ENCODE measurements around the gene PCYT2. TPM values are rescaled to one million over a fixed set of nuclear protein-coding genes. Genes with fewer than 3 reads are reported as not detected.

Gene PCYT2
- total RNA-seq, 6 experiments from 2014 or later, result 63.5 to 103 (median 89.3) TPM

DNA sequence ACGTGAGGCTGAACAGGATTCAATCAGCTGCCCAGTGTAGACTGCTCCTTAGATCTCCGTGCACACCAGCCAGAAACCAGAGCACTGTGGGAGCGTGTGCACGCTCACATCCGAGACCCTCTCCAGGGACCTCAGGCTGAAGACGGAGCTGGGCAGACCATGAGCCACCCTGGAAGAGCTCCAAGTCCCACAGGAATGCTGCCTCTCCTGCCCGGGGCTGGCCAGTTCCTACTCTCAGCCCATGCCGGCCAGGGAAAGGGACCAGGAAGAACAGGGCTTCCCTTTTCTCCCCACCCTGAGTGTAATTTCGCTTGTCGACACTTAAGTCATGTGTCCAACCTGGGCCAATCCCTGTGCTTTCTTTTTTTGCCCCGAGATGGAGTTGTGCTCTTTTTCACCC, 26.7 kb downstream of the PCYT2 start:
- Histone ChIP-seq H3K4me3 (no peak overlapping the region), H3K36me3 (peaks cover 4 to 43% (median 10%) of the 10 kb centered on the region in 4 donors), H3K27me3 (no peaks in the 10 kb centered on the region), H3K4me1 (no peaks in the 10 kb centered on the region), H3K9me3 (no peaks in the 10 kb centered on the region), H3K27ac (no peak overlapping the region)
- WGBS (ENCODE audit: insufficient coverage, low coverage, low lambda C conversion rate, missing lambda C conversion rate), result 65% methylated on average over 5 of the region's 11 CpGs
- TF ChIP-seq, protein P1, sequence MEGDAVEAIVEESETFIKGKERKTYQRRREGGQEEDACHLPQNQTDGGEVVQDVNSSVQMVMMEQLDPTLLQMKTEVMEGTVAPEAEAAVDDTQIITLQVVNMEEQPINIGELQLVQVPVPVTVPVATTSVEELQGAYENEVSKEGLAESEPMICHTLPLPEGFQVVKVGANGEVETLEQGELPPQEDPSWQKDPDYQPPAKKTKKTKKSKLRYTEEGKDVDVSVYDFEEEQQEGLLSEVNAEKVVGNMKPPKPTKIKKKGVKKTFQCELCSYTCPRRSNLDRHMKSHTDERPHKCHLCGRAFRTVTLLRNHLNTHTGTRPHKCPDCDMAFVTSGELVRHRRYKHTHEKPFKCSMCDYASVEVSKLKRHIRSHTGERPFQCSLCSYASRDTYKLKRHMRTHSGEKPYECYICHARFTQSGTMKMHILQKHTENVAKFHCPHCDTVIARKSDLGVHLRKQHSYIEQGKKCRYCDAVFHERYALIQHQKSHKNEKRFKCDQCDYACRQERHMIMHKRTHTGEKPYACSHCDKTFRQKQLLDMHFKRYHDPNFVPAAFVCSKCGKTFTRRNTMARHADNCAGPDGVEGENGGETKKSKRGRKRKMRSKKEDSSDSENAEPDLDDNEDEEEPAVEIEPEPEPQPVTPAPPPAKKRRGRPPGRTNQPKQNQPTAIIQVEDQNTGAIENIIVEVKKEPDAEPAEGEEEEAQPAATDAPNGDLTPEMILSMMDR (IDR thresholded peaks at IDR 0.05), result no peak
- TF ChIP-seq POLR2A (IDR thresholded peaks at IDR 0.05), result no peak
- DNase-seq, result no peak
- ATAC-seq, result peak in 2 of 4 donors; percentile 13 to 15
- intact Hi-C loops (cut with DNase I), result loop anchor here in 1 of 2 donors (10.0 kb wide), 1 partner anchor 130 kb away; no protein-coding TSS in a partner anchor

DNA sequence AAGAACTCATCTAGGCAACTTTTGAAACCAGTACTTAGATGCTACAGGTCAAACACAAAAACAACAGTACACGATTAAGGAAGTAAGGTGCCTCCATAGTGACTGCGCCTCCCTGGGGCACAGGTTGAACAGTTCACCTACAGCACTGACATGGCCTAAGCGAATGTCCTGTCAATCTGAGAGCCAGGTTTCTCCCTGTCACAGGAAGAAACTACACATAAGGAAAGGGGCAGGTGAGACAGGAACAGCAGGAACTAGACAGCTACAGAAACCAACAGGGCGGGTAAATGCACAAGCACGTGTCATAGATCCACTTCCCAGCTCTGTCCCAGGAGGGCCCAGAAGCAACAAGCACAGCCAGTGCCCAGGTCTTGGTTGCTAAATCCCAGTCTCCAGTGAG, 32.1 kb downstream of the PCYT2 start:
- no peaks in the 10 kb centered on the region for H3K9me3 ChIP-seq
- 83% methylated on average over 4 of the region's 5 CpGs for WGBS (ENCODE audit: insufficient coverage, low coverage, low lambda C conversion rate, missing lambda C conversion rate)
- ATAC-seq (no peak), DNase-seq (no peak)
- H3K4me1 ChIP-seq, result no peaks in the 10 kb centered on the region
- TF ChIP-seq POLR2A (IDR thresholded peaks at IDR 0.05), result no peak
- TF ChIP-seq, protein P1 (IDR thresholded peaks at IDR 0.05), result no peak
- no peak overlapping the region for H3K27ac ChIP-seq
- intact Hi-C loops (cut with DNase I), result no loop called here
- peaks cover 0 to 11% (median 0%) of the 10 kb centered on the region in 4 donors for H3K36me3 ChIP-seq
- no peak overlapping the region for H3K4me3 ChIP-seq
- no peaks in the 10 kb centered on the region for H3K27me3 ChIP-seq

DNA sequence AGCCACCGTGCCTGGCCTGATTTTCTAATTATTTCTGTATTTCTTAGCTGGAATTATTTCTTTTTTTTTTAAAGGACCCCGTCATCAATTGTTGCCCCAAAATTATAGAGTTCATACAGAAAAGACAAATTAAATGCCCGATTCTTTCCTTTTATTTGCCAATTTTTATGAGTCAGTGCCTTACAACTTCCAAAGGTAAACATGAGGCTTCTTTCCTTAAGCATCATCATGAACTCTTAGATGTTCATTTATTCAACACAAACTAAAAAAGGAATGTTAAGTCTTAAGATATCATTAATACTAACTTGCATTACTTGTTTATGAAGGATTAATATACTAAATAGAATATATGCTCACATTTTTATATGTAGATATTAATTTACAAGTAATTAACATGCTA, 32.9 kb downstream of the PCYT2 start:
- Histone ChIP-seq H3K36me3 (peaks cover 0 to 11% (median 0%) of the 10 kb centered on the region in 4 donors), H3K4me1 (no peaks in the 10 kb centered on the region), H3K27me3 (no peaks in the 10 kb centered on the region), H3K9me3 (no peaks in the 10 kb centered on the region), H3K27ac (no peak overlapping the region), H3K4me3 (no peak overlapping the region)
- ATAC-seq, result no peak
- no peak for TF ChIP-seq POLR2A (IDR thresholded peaks at IDR 0.05)
- TF ChIP-seq, protein P1 (IDR thresholded peaks at IDR 0.05), result no peak
- intact Hi-C loops (cut with DNase I), result no loop called here
- no peak for DNase-seq
- 87% methylated on average over 3 of the region's 3 CpGs for WGBS (ENCODE audit: insufficient coverage, low coverage, low lambda C conversion rate, missing lambda C conversion rate)

DNA sequence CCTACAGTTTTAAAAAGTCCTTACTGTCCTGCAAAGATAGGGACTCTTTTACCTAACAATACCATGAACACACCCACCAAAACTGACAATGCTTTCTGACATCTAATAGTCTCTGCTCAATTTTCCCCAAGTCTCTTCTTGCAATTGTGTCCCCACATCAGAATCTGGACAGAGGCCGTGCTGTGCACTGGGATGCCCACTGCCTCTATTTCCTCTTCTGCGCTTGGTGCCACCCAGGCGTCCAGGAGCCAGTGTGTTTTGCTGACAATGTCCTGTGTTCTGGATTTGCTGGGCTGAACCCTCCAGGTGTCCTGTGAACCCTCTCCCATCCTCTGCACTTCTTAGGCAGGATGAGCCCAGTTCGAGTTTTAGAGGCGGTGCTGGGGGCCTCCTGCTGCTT, 33.6 kb downstream of the PCYT2 start:
- intact Hi-C loops (cut with DNase I), result no loop called here
- no peak overlapping the region for H3K27ac ChIP-seq
- H3K4me3 ChIP-seq, result no peak overlapping the region
- no peaks in the 10 kb centered on the region for H3K27me3 ChIP-seq
- 86% methylated on average over 3 of the region's 5 CpGs for WGBS (ENCODE audit: insufficient coverage, low coverage, low lambda C conversion rate, missing lambda C conversion rate)
- H3K9me3 ChIP-seq, result no peaks in the 10 kb centered on the region
- H3K4me1 ChIP-seq, result peaks cover 0 to 4% (median 1%) of the 10 kb centered on the region in 4 donors
- ATAC-seq (no peak), DNase-seq (no peak)
- TF ChIP-seq, protein P1 (IDR thresholded peaks at IDR 0.05), result no peak
- no peak for TF ChIP-seq POLR2A (IDR thresholded peaks at IDR 0.05)
- peaks cover 0 to 8% (median 0%) of the 10 kb centered on the region in 4 donors for H3K36me3 ChIP-seq

Measured in right lobe of liver (tissue), 6 donors.